GM12873 (cell line): ENCODE data around the gene COL28A1.

ENCODE experiments used
- CTCF ChIP-seq: IDR thresholded peaks from 2 replicates; pipeline ENCODE4 v1.5.1; 2012; ENCODE audit warnings: low read depth, mild to moderate bottlenecking, moderate library complexity, low read length, control low read depth; ENCODE audit not compliant: insufficient read depth; ENCODE audit errors: missing control alignments

The COL28A1 gene

GRCh38 chr7:7489546-7489945 is 46.1 kb downstream of the COL28A1 start:
- TF ChIP-seq CTCF, result no peak

- TF ChIP-seq CTCF, result no peak
Measured at GRCh38 chr7:7486362-7486761, 49.3 kb downstream of the COL28A1 start.

GRCh38 chr7:7484072-7484471 is 51.6 kb downstream of the COL28A1 start:
- TF ChIP-seq CTCF, result no peak

DNA sequence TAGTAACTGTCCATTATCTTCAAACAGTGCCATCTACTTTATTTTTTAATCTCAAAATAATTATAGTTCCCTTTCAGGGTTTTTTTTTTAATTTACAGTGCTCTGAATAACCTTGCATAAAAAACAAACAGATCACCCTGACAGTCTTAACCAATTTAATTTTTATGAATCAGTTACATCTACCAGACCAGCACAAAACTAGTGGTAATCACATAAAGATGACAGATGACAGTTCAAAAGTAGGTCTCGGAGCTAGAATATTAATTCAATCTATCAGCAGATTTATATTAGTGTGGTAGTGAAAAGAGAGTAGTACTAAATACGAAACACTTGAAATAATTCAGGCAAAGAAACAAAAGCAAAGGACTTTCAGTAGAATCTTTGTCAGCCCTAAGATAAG is 53.9 kb downstream of the COL28A1 start:
- no peak for TF ChIP-seq CTCF

DNA sequence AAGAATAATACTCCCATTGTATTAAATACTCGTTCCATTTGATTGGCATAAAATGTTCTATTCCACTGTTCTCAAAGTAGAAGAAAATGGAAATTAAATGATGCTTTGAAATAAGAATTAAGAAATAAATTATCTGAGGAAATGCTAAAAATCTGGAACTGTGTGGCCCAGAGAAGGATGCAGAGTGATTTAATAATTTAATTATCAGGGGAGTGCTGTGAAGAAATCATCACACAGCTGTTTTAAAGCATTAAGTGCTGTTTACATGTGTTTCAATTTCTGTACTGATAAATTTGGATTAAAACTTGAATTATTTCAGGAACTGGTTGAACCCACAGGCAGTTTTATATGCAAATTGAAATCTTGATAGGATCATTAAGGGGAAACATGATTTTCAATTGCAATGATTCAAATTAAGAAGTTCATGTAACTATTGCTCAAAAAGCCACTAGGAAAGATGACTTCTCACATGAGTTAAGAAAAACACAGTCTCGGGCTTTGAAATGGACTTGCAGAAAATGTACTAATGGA is 56.3 kb downstream of the COL28A1 start:
- no peak for TF ChIP-seq CTCF

- no peak for TF ChIP-seq CTCF
Measured at GRCh38 chr7:7478569-7478968, 57.1 kb downstream of the COL28A1 start.

- TF ChIP-seq CTCF, result no peak
Measured at GRCh38 chr7:7476381-7476780, 59.3 kb downstream of the COL28A1 start.

- TF ChIP-seq CTCF, result no peak
Measured at GRCh38 chr7:7475601-7476000, 60.1 kb downstream of the COL28A1 start.
